Epithelial cell of proximal tubule (primary cell): Measurements from ENCODE around the gene MSS51. TPM values are rescaled to one million over a fixed set of nuclear protein-coding genes. Genes with fewer than 3 reads are reported as not detected.
"Not testable (repeated sequence)": the region's sequence is repeated elsewhere in the genome, so short reads cannot be mapped to it uniquely, and the experiment has no call there.

Source experiments
- DNase-seq: peaks from one replicate; pipeline ENCODE4 v3.0.0-alpha.2; 2011; ENCODE audit warnings: low read depth
- H3K4me3 ChIP-seq: 2 replicates; pipeline ENCODE4 v1.5.1; 2011; ENCODE audit warnings: low read depth, mild to moderate bottlenecking, low read length
- CTCF ChIP-seq: conservative IDR thresholded peaks from 2 replicates; pipeline ENCODE4 v1.5.1; 2012; ENCODE audit warnings: low read depth, mild to moderate bottlenecking, low read length
- total RNA-seq: library from RNA; depleted of rRNA; stranded (reverse); fragments of >200 nt; gene quantifications from 2 replicates; pipeline ENCODE4 v1.2.3, GENCODE V29; 2015

MSS51 gene
- total RNA-seq, 1 donor from 2014 or later: 1.1 TPM

DNA sequence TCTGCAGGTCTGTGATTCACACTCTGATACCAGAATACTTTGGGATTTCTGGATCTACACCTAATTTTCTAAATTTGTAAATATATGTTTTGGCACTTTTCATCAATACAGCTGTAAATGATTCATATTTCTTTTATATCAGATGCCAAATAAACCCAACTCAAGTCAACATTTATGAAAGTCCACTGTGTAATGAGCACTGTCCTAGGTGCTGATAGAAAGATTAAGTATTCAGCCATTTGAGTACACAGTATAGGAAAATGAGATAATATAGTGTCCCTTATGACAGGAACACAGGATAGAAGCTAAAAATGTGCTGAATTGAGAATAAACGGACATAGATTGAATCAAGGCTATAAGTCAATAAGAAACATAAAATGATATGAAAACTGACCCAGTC, 25.9 kb downstream of the MSS51 start:
- H3K4me3 ChIP-seq: no peak overlapping the region
- no peak for TF ChIP-seq CTCF
- DNase-seq: no peak

GRCh38 chr10:73406846-73407245, 26.5 kb downstream of the MSS51 start:
- DNase-seq: peak; percentile 71
- TF ChIP-seq CTCF: no peak
- H3K4me3 ChIP-seq: no peak overlapping the region

GRCh38 chr10:73405556-73405955, 27.8 kb downstream of the MSS51 start:
- no peak overlapping the region for H3K4me3 ChIP-seq
- DNase-seq: no peak
- TF ChIP-seq CTCF: no peak

GRCh38 chr10:73404690-73405089, 28.7 kb downstream of the MSS51 start:
- TF ChIP-seq CTCF: no peak
- H3K4me3 ChIP-seq: no peak overlapping the region

DNA sequence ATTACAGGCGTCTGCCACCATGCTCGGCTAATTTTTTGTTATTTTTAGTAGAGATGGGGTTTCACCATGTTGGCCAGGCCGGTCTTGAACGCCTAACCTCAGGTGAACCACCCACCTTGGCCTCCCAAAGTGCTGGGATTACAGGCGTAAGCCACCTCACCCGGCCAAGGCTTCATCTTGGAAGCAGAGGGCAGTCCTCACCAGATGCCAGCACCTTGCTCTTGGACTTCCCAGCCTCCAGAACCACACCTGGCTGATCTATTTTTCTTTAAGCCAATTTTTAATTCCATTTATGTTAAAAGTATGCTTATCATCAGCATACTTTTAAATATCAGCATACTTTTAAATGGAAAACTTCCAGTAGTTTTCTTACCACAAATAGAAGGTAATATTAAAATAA, 31.7 kb downstream of the MSS51 start:
- no peak overlapping the region for H3K4me3 ChIP-seq
- DNase-seq: no peak
- no peak for TF ChIP-seq CTCF

More at GRCh38 chr10:73404690-73405089, 28.7 kb downstream of the MSS51 start:
- DNase-seq: no peak

DNA sequence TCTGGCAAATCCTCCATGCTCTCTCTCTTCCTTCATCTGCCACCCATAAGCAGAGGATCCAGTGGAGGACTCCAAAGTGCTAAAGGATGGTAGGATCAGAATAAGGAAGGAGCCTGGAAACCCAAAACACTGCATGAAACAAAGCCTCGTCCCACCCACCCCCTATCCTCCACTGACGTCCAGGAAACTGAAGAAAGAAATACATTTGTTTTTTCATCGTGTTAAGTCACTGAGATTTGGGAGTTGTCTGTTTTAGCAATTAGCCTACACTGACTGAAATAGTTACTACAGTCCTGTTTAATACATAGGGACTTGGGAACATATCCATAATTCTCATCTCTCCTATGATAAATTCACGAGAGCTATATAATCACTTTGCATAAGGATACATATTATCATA, 34.3 kb downstream of the MSS51 start:
- H3K4me3 ChIP-seq: no peak overlapping the region
- no peak for DNase-seq
- TF ChIP-seq CTCF: no peak

DNA sequence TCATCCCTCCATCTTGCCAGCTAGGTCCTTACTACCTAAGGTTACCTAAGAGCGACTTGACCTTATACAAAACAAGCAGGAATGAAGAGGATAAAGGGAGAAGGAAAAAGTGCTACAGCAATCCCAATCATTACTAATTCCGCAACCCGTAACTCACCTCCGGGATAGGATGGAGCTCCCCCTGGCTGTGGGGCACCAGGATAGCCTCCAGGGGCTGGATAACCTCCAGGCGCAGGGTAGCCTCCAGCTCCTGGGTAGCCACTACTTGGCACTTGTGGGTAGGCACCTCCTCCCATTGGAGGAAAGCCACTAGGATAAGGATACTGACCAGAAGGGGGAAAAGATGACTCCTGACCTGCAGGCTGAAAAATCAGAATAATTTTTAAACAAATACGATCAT, 35.3 kb downstream of the MSS51 start:
- DNase-seq: no peak
- H3K4me3 ChIP-seq: no peak overlapping the region
- peak; percentile 42 for TF ChIP-seq CTCF

- DNase-seq, H3K4me3 ChIP-seq: not testable (repeated sequence)
Observed at GRCh38 chr10:73394325-73394724, 39.0 kb downstream of the MSS51 start.
